Neural cell (in vitro differentiated cells): Measurements from ENCODE around the gene SLC28A1. TPM values are rescaled to one million over a fixed set of nuclear protein-coding genes. Genes with fewer than 3 reads are reported as not detected.

Experiments used
- H2AFZ ChIP-seq: fragments of 200-600, 300-800 bp; sonication (generic), shearing (Covaris generic); 2 replicates; pipeline ENCODE4 v1.6.0; 2014; ENCODE audit warnings: low read depth, mild to moderate bottlenecking, antibody characterized with exemption, low read length, moderate library complexity
- H3F3A ChIP-seq: fragments of 200-600 bp; shearing (Covaris generic); 2 replicates; pipeline ENCODE4 v1.6.1; 2016; ENCODE audit warnings: mild to moderate bottlenecking, moderate library complexity, mixed read lengths, antibody characterized with exemption, low read length; ENCODE audit not compliant: insufficient read depth, poor library complexity, severe bottlenecking
- H3K27ac ChIP-seq: fragments of 200-600, 300-800 bp; sonication (generic), shearing (Covaris generic); 2 replicates; pipeline ENCODE4 v1.5.1; 2014; ENCODE audit warnings: mild to moderate bottlenecking, low read length, moderate library complexity
- H3K27me3 ChIP-seq: fragments of 300-800, 200-600 bp; sonication (generic), shearing (Covaris generic); 2 replicates; pipeline ENCODE4 v1.6.0; 2014; ENCODE audit warnings: mild to moderate bottlenecking, low read depth, low read length, moderate library complexity; ENCODE audit not compliant: insufficient read depth
- H3K36me3 ChIP-seq: fragments of 300-800, 200-600 bp; sonication (generic), shearing (Covaris generic); 2 replicates; pipeline ENCODE4 v1.5.1; 2014; ENCODE audit warnings: mild to moderate bottlenecking, antibody characterized with exemption, low read length, moderate library complexity; ENCODE audit not compliant: insufficient read depth
- H3K4me2 ChIP-seq: fragments of 300-800, 200-600 bp; sonication (generic), shearing (Covaris generic); 2 replicates; pipeline ENCODE4 v1.6.0; 2014; ENCODE audit warnings: mild to moderate bottlenecking, low read length
- H3K4me3 ChIP-seq: fragments of 300-800, 200-600 bp; sonication (generic), shearing (Covaris generic); 2 replicates; pipeline ENCODE4 v1.5.1; 2014; ENCODE audit warnings: mild to moderate bottlenecking, low read length, moderate library complexity
- H3K79me2 ChIP-seq: fragments of 200-600 bp; shearing (Covaris generic); replicated peaks from 2 replicates; pipeline ENCODE4 v1.6.0; 2014; ENCODE audit warnings: mild to moderate bottlenecking, low read length, moderate library complexity; ENCODE audit not compliant: insufficient read depth
- H3K9ac ChIP-seq: fragments of 300-800, 200-600 bp; sonication (generic), shearing (Covaris generic); 2 replicates; pipeline ENCODE4 v1.6.1; 2016; ENCODE audit warnings: mild to moderate bottlenecking, low read length, mixed read lengths
- H3K9me2 ChIP-seq: fragments of 200-600 bp; shearing (Covaris generic); 2 replicates; pipeline ENCODE4 v1.6.1; 2016; ENCODE audit warnings: mild to moderate bottlenecking, low read length, mixed read lengths; ENCODE audit not compliant: insufficient read depth
- H3K9me3 ChIP-seq: fragments of 200-600, 300-800 bp; sonication (generic), shearing (Covaris generic); 2 replicates; pipeline ENCODE4 v1.6.1; 2016; ENCODE audit warnings: mild to moderate bottlenecking, mixed run types, low read length, moderate library complexity, mixed read lengths
- H4K20me1 ChIP-seq: fragments of 200-600 bp; shearing (Covaris generic); 2 replicates; pipeline ENCODE4 v1.6.1; 2016; ENCODE audit warnings: mild to moderate bottlenecking, mixed run types; ENCODE audit not compliant: insufficient read depth
- EP300 ChIP-seq: fragments of 450-650 bp; conservative IDR thresholded peaks from 2 replicates; pipeline ENCODE4 v1.6.1; 2014; ENCODE audit warnings: antibody characterized with exemption, mild to moderate bottlenecking, moderate library complexity; ENCODE audit not compliant: poor library complexity, severe bottlenecking
- EZH2 ChIP-seq: fragments of 200-600, 300-800 bp; shearing (Covaris generic), sonication (generic); IDR thresholded peaks from 2 replicates; pipeline ENCODE4 v1.6.1; 2014; ENCODE audit warnings: antibody characterized with exemption, low read length, borderline replicate concordance, mild to moderate bottlenecking; ENCODE audit not compliant: insufficient read depth, poor library complexity, severe bottlenecking
- MXI1 ChIP-seq: fragments of 450-650 bp; conservative IDR thresholded peaks from 2 replicates; pipeline ENCODE4 v1.6.1; 2014; ENCODE audit warnings: antibody characterized with exemption, mild to moderate bottlenecking; ENCODE audit not compliant: poor library complexity, severe bottlenecking
- POLR2AphosphoS5 ChIP-seq: IDR thresholded peaks from 2 replicates; pipeline ENCODE4 v1.6.1; 2012
- RAD21 ChIP-seq: fragments of 450-650 bp; conservative IDR thresholded peaks from 2 replicates; pipeline ENCODE4 v1.6.1; 2014; ENCODE audit warnings: antibody characterized with exemption, mild to moderate bottlenecking, moderate library complexity
- SMC3 ChIP-seq: fragments of 450-650 bp; conservative IDR thresholded peaks from 2 replicates; pipeline ENCODE4 v1.6.1; 2014; ENCODE audit warnings: antibody characterized with exemption, mild to moderate bottlenecking, moderate library complexity; ENCODE audit not compliant: poor library complexity
- TAF1 ChIP-seq: IDR thresholded peaks from 2 replicates; pipeline ENCODE4 v1.6.1; 2012; ENCODE audit warnings: low read depth
- polyA plus RNA-seq: library from polyadenylated mRNA; depleted of rRNA; stranded (reverse); fragments of >200 nt; gene quantifications from 2 replicates; pipeline ENCODE4 v1.2.3, GENCODE V29; 2014
- small RNA-seq, 3 experiments: library from RNA; depleted of rRNA; stranded (forward); fragments of <200 nt; gene quantifications; one replicate each; pipeline ENCODE3, GENCODE V24; 2012
- TF ChIP-seq, protein P1 (sequence below): IDR thresholded peaks from 2 replicates; pipeline ENCODE4 v1.6.1; 2012; ENCODE audit warnings: borderline replicate concordance
- TF ChIP-seq, protein P2 (sequence below): fragments of 450-650 bp; IDR thresholded peaks from 2 replicates; pipeline ENCODE4 v1.5.1; 2014; ENCODE audit warnings: antibody characterized with exemption, mild to moderate bottlenecking, moderate library complexity; ENCODE audit not compliant: poor library complexity, severe bottlenecking

Gene SLC28A1
- polyA plus RNA-seq, 1 donor from 2014 or later, result not detected

DNA sequence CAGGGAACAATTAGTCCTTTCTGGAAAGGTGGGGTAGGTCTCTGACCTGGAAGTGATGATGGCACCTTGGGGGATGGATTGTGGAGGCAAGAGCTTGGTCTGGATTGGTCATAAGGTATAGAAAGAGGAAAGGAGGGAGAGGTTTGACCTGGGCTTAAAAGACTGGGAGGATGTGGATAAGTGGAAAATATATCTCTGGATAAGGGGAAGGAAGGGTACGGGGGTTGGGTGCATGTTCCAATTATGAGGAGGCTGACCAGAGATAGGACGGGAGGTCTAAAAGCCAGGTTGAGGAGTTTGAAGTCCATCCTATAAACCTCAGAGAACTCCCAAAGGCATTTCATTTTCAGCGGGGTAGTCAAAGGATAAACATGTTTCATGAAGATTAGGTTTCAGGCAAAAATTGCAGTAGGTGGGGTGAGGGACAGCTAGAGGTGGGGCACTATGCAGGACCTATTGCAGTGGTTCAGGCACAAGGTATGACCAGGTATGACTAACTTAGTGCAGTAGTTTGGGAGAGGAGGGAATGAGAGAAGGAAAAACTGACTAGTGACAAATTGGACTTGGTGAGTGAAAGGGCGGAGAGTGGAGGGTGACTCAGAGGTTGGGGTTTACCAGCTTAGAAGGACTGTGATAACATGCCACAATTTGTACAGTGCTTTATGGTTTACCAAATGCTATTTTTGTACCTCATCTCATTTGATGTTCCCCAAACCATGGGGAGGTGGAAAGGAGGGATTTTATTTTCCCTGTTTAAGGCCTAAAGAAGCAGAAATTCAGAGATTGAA lies 107.9 kb downstream of the SLC28A1 start:
- Histone ChIP-seq H2AFZ (no peak overlapping the region), H3K9me3 (no peaks in the 10 kb centered on the region), H3K4me2 (no peak overlapping the region), H3K9ac (no peak overlapping the region), H3K27me3 (no peaks in the 10 kb centered on the region), H3F3A (no peaks in the 10 kb centered on the region), H3K27ac (no peak overlapping the region), H3K9me2 (no peaks in the 10 kb centered on the region), H3K79me2 (no peaks in the 10 kb centered on the region), H4K20me1 (no peaks in the 10 kb centered on the region), H3K36me3 (no peaks in the 10 kb centered on the region), H3K4me3 (no peak overlapping the region)
- TF ChIP-seq POLR2AphosphoS5 (no peak), SMC3 (no peak), RAD21 (no peak), EZH2 (no peak), TAF1 (no peak), MXI1 (no peak), EP300 (no peak)
- TF ChIP-seq, protein P1, sequence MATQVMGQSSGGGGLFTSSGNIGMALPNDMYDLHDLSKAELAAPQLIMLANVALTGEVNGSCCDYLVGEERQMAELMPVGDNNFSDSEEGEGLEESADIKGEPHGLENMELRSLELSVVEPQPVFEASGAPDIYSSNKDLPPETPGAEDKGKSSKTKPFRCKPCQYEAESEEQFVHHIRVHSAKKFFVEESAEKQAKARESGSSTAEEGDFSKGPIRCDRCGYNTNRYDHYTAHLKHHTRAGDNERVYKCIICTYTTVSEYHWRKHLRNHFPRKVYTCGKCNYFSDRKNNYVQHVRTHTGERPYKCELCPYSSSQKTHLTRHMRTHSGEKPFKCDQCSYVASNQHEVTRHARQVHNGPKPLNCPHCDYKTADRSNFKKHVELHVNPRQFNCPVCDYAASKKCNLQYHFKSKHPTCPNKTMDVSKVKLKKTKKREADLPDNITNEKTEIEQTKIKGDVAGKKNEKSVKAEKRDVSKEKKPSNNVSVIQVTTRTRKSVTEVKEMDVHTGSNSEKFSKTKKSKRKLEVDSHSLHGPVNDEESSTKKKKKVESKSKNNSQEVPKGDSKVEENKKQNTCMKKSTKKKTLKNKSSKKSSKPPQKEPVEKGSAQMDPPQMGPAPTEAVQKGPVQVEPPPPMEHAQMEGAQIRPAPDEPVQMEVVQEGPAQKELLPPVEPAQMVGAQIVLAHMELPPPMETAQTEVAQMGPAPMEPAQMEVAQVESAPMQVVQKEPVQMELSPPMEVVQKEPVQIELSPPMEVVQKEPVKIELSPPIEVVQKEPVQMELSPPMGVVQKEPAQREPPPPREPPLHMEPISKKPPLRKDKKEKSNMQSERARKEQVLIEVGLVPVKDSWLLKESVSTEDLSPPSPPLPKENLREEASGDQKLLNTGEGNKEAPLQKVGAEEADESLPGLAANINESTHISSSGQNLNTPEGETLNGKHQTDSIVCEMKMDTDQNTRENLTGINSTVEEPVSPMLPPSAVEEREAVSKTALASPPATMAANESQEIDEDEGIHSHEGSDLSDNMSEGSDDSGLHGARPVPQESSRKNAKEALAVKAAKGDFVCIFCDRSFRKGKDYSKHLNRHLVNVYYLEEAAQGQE, result no peak
- TF ChIP-seq, protein P2, sequence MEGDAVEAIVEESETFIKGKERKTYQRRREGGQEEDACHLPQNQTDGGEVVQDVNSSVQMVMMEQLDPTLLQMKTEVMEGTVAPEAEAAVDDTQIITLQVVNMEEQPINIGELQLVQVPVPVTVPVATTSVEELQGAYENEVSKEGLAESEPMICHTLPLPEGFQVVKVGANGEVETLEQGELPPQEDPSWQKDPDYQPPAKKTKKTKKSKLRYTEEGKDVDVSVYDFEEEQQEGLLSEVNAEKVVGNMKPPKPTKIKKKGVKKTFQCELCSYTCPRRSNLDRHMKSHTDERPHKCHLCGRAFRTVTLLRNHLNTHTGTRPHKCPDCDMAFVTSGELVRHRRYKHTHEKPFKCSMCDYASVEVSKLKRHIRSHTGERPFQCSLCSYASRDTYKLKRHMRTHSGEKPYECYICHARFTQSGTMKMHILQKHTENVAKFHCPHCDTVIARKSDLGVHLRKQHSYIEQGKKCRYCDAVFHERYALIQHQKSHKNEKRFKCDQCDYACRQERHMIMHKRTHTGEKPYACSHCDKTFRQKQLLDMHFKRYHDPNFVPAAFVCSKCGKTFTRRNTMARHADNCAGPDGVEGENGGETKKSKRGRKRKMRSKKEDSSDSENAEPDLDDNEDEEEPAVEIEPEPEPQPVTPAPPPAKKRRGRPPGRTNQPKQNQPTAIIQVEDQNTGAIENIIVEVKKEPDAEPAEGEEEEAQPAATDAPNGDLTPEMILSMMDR, result no peak

Small RNA genes within 50 kb of the gene (small RNA-seq; reads per million reads assigned to genes)
- 0 reads per million in 3 experiments for gene RF00402
- gene RNU6-339P, result 0 to 0.16 (median 0.07) reads per million in 3 experiments
- gene RNU6-796P, result 0 to 0.08 (median 0) reads per million in 3 experiments

Other genes with a start within 250 kb of the SLC28A1 start
- gene WDR73, start 230.4 kb upstream of the SLC28A1 start, polyA plus RNA-seq, result 75.4 and 103 TPM in 2 replicates
- gene NMB, start 226.5 kb upstream of the SLC28A1 start, polyA plus RNA-seq, result 3.0 and 4.7 TPM in 2 replicates
- 135 and 158 TPM in 2 replicates for gene SEC11A, start 168.5 kb upstream of the SLC28A1 start, polyA plus RNA-seq
- 3.7 and 3.9 TPM in 2 replicates for gene ZNF592, start 136.1 kb upstream of the SLC28A1 start, polyA plus RNA-seq
- 0.24 TPM in 1 of 2 replicates, not detected in the other for gene ALPK3, start 67.3 kb upstream of the SLC28A1 start, polyA plus RNA-seq
- 13.2 and 17.6 TPM in 2 replicates for gene PDE8A, start 97.2 kb downstream of the SLC28A1 start, polyA plus RNA-seq